H9 (cell line): Measurements from ENCODE around the gene ANK3. TPM values are rescaled to one million over a fixed set of nuclear protein-coding genes. Genes with fewer than 3 reads are reported as not detected.

Experiments used
- DNase-seq: peaks from one replicate; pipeline ENCODE4 v3.0.0-alpha.2; 2017
- H2AFZ ChIP-seq: one replicate; pipeline ENCODE4 v1.6.1; 2013; ENCODE audit warnings: mild to moderate bottlenecking, low read length, control low read depth, moderate library complexity
- H2AK5ac ChIP-seq: 2 replicates; pipeline ENCODE4 v1.6.1; 2013; ENCODE audit warnings: low read length, control low read depth, mixed read lengths; ENCODE audit not compliant: insufficient read length
- H2BK120ac ChIP-seq: one replicate; pipeline ENCODE4 v1.6.1; 2013; ENCODE audit warnings: low read depth, mild to moderate bottlenecking, low read length, control low read depth, inconsistent platforms; ENCODE audit not compliant: poor library complexity, severe bottlenecking
- H2BK12ac ChIP-seq: 2 replicates; pipeline ENCODE4 v1.6.1; 2013; ENCODE audit warnings: low read length, control low read depth, mixed read lengths, low read depth; ENCODE audit not compliant: insufficient read length
- H2BK15ac ChIP-seq: 2 replicates; pipeline ENCODE4 v1.6.1; 2013; ENCODE audit warnings: low read depth, low read length, control low read depth
- H2BK20ac ChIP-seq: one replicate; pipeline ENCODE4 v1.6.1; 2013; ENCODE audit warnings: low read depth, mild to moderate bottlenecking, low read length, control low read depth, inconsistent platforms; ENCODE audit not compliant: poor library complexity, severe bottlenecking
- H2BK5ac ChIP-seq: 2 replicates; pipeline ENCODE4 v1.6.1; 2013; ENCODE audit warnings: low read length, control low read depth, mixed read lengths; ENCODE audit not compliant: insufficient read length
- H3K14ac ChIP-seq: 2 replicates; pipeline ENCODE4 v1.6.1; 2013; ENCODE audit warnings: low read length, control low read depth; ENCODE audit not compliant: insufficient read depth
- H3K18ac ChIP-seq: 2 replicates; pipeline ENCODE4 v1.6.1; 2013; ENCODE audit warnings: low read depth, mild to moderate bottlenecking, mixed read lengths, low read length, control low read depth; ENCODE audit not compliant: insufficient read length
- H3K23ac ChIP-seq: 2 replicates; pipeline ENCODE4 v1.6.1; 2013; ENCODE audit warnings: low read length, control low read depth, mixed read lengths, low read depth; ENCODE audit not compliant: insufficient read length
- H3K23me2 ChIP-seq: 2 replicates; pipeline ENCODE4 v1.6.1; 2013; ENCODE audit warnings: low read depth, mild to moderate bottlenecking, mixed read lengths, low read length, control low read depth; ENCODE audit not compliant: insufficient read length, poor library complexity, severe bottlenecking
- H3K27ac ChIP-seq: 2 replicates; pipeline ENCODE4 v1.5.1; 2013; ENCODE audit warnings: low read length, control low read depth, mixed read lengths, low read depth; ENCODE audit not compliant: insufficient read length
- H3K27me3 ChIP-seq: 2 replicates; pipeline ENCODE4 v1.6.1; 2013; ENCODE audit warnings: low read length, control low read depth, inconsistent platforms; ENCODE audit not compliant: insufficient read depth
- H3K4ac ChIP-seq: 2 replicates; pipeline ENCODE4 v1.6.1; 2013; ENCODE audit warnings: low read depth, mild to moderate bottlenecking, control low read depth, inconsistent platforms, low read length, moderate library complexity
- H3K4me1 ChIP-seq: 2 replicates; pipeline ENCODE4 v1.6.1; 2013; ENCODE audit warnings: low read length, control low read depth, inconsistent platforms; ENCODE audit not compliant: insufficient read depth
- H3K4me2 ChIP-seq: 2 replicates; pipeline ENCODE4 v1.6.1; 2013; ENCODE audit warnings: low read length, control low read depth, mixed read lengths; ENCODE audit not compliant: insufficient read length, insufficient read depth
- H3K56ac ChIP-seq: 2 replicates; pipeline ENCODE4 v1.6.1; 2013; ENCODE audit warnings: low read depth, mild to moderate bottlenecking, mixed read lengths, low read length, control low read depth; ENCODE audit not compliant: insufficient read length
- H3K79me1 ChIP-seq: 2 replicates; pipeline ENCODE4 v1.6.1; 2013; ENCODE audit warnings: low read depth, mild to moderate bottlenecking, moderate library complexity, low read length, control low read depth, inconsistent platforms; ENCODE audit not compliant: insufficient read depth, poor library complexity, severe bottlenecking
- H3K79me2 ChIP-seq: 2 replicates; pipeline ENCODE4 v1.6.1; 2013; ENCODE audit warnings: low read length, control low read depth, inconsistent platforms; ENCODE audit not compliant: insufficient read depth
- H3K9ac ChIP-seq: 2 replicates; pipeline ENCODE4 v1.6.1; 2013; ENCODE audit warnings: low read length, control low read depth, mixed read lengths; ENCODE audit not compliant: insufficient read length; ENCODE audit errors: extremely low read depth
- H3K9me3 ChIP-seq: one replicate; pipeline ENCODE4 v1.6.1; 2013; ENCODE audit warnings: low read depth, low read length, inconsistent platforms; ENCODE audit not compliant: control insufficient read depth
- H3T11ph ChIP-seq: one replicate; pipeline ENCODE4 v1.6.1; 2013; ENCODE audit warnings: mild to moderate bottlenecking, low read length, control low read depth, inconsistent platforms
- H4K20me1 ChIP-seq: one replicate; pipeline ENCODE4 v1.6.1; 2013; ENCODE audit not compliant: control insufficient read depth, insufficient read length, insufficient read depth
- H4K5ac ChIP-seq: 2 replicates; pipeline ENCODE4 v1.6.1; 2013; ENCODE audit warnings: low read depth, mild to moderate bottlenecking, mixed read lengths, low read length, control low read depth; ENCODE audit not compliant: insufficient read length
- H4K8ac ChIP-seq: replicated peaks from 2 replicates; pipeline ENCODE4 v1.6.1; 2013; ENCODE audit warnings: low read length, control low read depth, mixed read lengths, low read depth; ENCODE audit not compliant: insufficient read length
- H4K91ac ChIP-seq: 2 replicates; pipeline ENCODE4 v1.6.1; 2013; ENCODE audit warnings: low read depth, mild to moderate bottlenecking, moderate library complexity, mixed read lengths, low read length, control low read depth; ENCODE audit not compliant: insufficient read length
- H3K27ac Mint-ChIP-seq, 3 experiments: 2 replicates in 2 of 3; 3 replicates in 1 of 3; pipeline ENCODE4 v1.8.0; 2020 to 2021; ENCODE audit warnings: mixed read lengths in 3 of 3, mild to moderate bottlenecking in 1 of 3, moderate library complexity in 1 of 3
- H3K27me3 Mint-ChIP-seq: 2 replicates; pipeline ENCODE4 v1.8.0; 2021; ENCODE audit warnings: low read depth, mild to moderate bottlenecking, moderate library complexity, mixed read lengths
- H3K36me3 Mint-ChIP-seq, 3 experiments: 2 replicates in 2 of 3; 3 replicates in 1 of 3; pipeline ENCODE4 v1.8.0; 2020 to 2021; ENCODE audit warnings: low read depth in 3 of 3, mixed read lengths in 3 of 3; ENCODE audit not compliant: insufficient read depth in 1 of 3
- H3K4me1 Mint-ChIP-seq, 2 experiments: 2 replicates each; pipeline ENCODE4 v1.8.0; 2020; ENCODE audit warnings: mixed read lengths in 2 of 2
- H3K4me3 Mint-ChIP-seq, 2 experiments: 2 replicates in 1 of 2; 3 replicates in 1 of 2; pipeline ENCODE4 v1.8.0; 2020 to 2021; ENCODE audit warnings: mild to moderate bottlenecking in 2 of 2, mixed read lengths in 2 of 2, moderate library complexity in 1 of 2
- H3K9me3 Mint-ChIP-seq, 2 experiments: 2 replicates in 1 of 2; 3 replicates in 1 of 2; pipeline ENCODE4 v1.8.0; 2020; ENCODE audit warnings: mild to moderate bottlenecking in 2 of 2, mixed read lengths in 2 of 2, moderate library complexity in 1 of 2
- WGBS: extraction: QIAGEN DNeasy Blood & Tissue Kit; methylation state at CpG from one replicate; pipeline ENCODE4 v1.1.7; 2013; ENCODE audit warnings: missing lambda C conversion rate, low lambda C conversion rate, mixed read lengths; ENCODE audit not compliant: insufficient read length; ENCODE audit errors: extremely low coverage; 5-methylcytosine and 5-hydroxymethylcytosine counted together
- total RNA-seq: library from RNA; stranded (reverse); gene quantifications from 2 replicates; pipeline ENCODE4 v1.2.1, GENCODE V29; 2021
- TF ChIP-seq, protein P1 (sequence below): fragments of 200-600 bp; sonication (generic); conservative IDR thresholded peaks from 3 replicates; pipeline ENCODE4 v1.8.0; 2021; ENCODE audit warnings: antibody characterized with exemption, mild to moderate bottlenecking

The ANK3 gene
- total RNA-seq, 1 experiment from 2014 or later = 59.6 TPM

DNA sequence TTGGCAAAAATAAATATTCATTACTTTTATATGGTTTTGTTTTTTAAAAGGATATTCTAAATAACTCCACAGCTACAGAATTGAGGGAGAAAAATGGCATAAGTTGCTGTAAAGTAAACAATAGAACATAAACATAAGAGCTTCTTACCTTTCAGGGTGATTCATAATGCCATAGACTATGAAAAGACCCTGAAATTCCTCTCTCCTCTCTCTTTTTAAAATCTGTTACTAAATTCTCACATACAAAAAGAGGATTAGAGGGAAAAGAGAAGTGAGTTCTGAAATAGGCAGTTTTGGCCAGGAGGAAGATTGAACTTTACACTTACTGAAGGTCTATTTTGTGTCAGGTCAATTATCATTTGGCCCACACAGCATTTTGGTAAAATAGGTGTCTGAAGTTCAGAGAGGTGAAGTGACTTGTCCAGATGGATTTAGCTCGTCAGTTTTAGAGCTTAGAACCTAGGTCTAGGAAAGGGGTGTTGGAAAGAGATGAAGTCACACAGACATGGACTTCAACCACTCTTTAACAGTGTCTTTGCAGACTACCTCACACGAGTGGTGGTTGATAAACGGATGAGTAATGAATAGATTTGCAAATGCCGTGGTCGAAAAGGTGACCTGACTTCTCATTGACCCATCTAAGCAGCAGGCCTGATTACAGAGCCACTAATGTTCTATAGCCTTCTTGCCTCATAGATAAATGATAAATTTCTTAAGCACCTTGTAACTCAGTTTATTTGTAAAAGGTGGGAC lies 292.7 kb downstream of the ANK3 start:
- H3K14ac ChIP-seq = no peak overlapping the region
- no peak overlapping the region for H2BK12ac ChIP-seq
- H2AK5ac ChIP-seq = no peak overlapping the region
- Mint-ChIP-seq H3K27me3 (no peaks in the 10 kb centered on the region), H3K9me3 (no peaks in the 10 kb centered on the region), H3K36me3 (peaks cover 0 to 4% (median 2%) of the 10 kb centered on the region in 3 experiments; a peak in 2 of 7 replicates), H3K4me3 (no peak overlapping the region), H3K4me1 (peaks cover 12 to 14% of the 10 kb centered on the region in 2 experiments), H3K27ac (peak overlapping the region in 2 of 3 experiments; percentile 30 to 69; a peak in 4 of 7 replicates)
- no peaks in the 10 kb centered on the region for H3K23me2 ChIP-seq
- no peaks in the 10 kb centered on the region for H3K27me3 ChIP-seq
- peaks cover 3% of the 10 kb centered on the region; the same call in 1 of the 2 replicates for H3K4me1 ChIP-seq
- no peak overlapping the region for H3K9ac ChIP-seq
- DNase-seq = no peak
- H3T11ph ChIP-seq = no peak overlapping the region
- H3K18ac ChIP-seq = no peak overlapping the region
- H3K4me2 ChIP-seq = no peak overlapping the region
- H3K56ac ChIP-seq = no peak overlapping the region
- H4K91ac ChIP-seq = no peak overlapping the region
- H2AFZ ChIP-seq = no peak overlapping the region
- no peak overlapping the region for H2BK120ac ChIP-seq
- TF ChIP-seq, protein P1, sequence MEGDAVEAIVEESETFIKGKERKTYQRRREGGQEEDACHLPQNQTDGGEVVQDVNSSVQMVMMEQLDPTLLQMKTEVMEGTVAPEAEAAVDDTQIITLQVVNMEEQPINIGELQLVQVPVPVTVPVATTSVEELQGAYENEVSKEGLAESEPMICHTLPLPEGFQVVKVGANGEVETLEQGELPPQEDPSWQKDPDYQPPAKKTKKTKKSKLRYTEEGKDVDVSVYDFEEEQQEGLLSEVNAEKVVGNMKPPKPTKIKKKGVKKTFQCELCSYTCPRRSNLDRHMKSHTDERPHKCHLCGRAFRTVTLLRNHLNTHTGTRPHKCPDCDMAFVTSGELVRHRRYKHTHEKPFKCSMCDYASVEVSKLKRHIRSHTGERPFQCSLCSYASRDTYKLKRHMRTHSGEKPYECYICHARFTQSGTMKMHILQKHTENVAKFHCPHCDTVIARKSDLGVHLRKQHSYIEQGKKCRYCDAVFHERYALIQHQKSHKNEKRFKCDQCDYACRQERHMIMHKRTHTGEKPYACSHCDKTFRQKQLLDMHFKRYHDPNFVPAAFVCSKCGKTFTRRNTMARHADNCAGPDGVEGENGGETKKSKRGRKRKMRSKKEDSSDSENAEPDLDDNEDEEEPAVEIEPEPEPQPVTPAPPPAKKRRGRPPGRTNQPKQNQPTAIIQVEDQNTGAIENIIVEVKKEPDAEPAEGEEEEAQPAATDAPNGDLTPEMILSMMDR = no peak
- no peak overlapping the region for H3K27ac ChIP-seq
- H4K8ac ChIP-seq = no peak overlapping the region
- H4K20me1 ChIP-seq = no peaks in the 10 kb centered on the region
- H3K79me1 ChIP-seq = no peaks in the 10 kb centered on the region
- no peak overlapping the region for H4K5ac ChIP-seq
- H2BK5ac ChIP-seq = no peak overlapping the region
- H3K9me3 ChIP-seq = no peaks in the 10 kb centered on the region
- H3K23ac ChIP-seq = no peak overlapping the region
- H2BK15ac ChIP-seq = no peak overlapping the region
- no peak overlapping the region for H2BK20ac ChIP-seq
- H3K79me2 ChIP-seq = no peaks in the 10 kb centered on the region
- no peak overlapping the region for H3K4ac ChIP-seq
- no CpG with 5 or more reads among the region's 5 CpGs for WGBS
